Sigmoid colon (tissue), 7 donors: ENCODE measurements around the gene ADCY7. TPM values are rescaled to one million over a fixed set of nuclear protein-coding genes. Genes with fewer than 3 reads are reported as not detected.

ENCODE experiments used
- DNase-seq: peaks from one replicate; pipeline ENCODE4 v3.0.0-alpha.2; 2019
- H3K27ac ChIP-seq, 4 donors: fragments of 200-600 bp; sonication (generic); one replicate each; pipeline ENCODE4 v1.5.1; 2016 to 2019; ENCODE audit warnings: mild to moderate bottlenecking in 1 of 4
- H3K27me3 ChIP-seq, 3 donors: fragments of 200-600 bp; sonication (generic); one replicate each; pipeline ENCODE4 v1.5.1; 2019; ENCODE audit warnings: mild to moderate bottlenecking in 1 of 3
- H3K36me3 ChIP-seq, 4 donors: fragments of 200-600 bp; sonication (generic); one replicate each; pipeline ENCODE4 v1.5.1; 2016 to 2019
- H3K4me1 ChIP-seq, 4 donors: fragments of 200-600 bp; sonication (generic); one replicate each; pipeline ENCODE4 v1.5.1; 2017 to 2019
- H3K4me3 ChIP-seq, 4 donors: fragments of 200-600 bp; sonication (generic); one replicate each; pipeline ENCODE4 v1.5.1; 2017 to 2019; ENCODE audit warnings: mild to moderate bottlenecking in 2 of 4, moderate library complexity in 1 of 4
- H3K9me3 ChIP-seq, 4 donors: fragments of 200-600 bp in 3 of 4; sonication (generic) in 3 of 4; one replicate each; pipeline versions ENCODE4 v1.5.1 to v1.6.1; 2013 to 2019
- EP300 ChIP-seq, 4 donors: sonication (generic); formaldehyde crosslinking; IDR thresholded peaks; one replicate each; pipeline ENCODE4 v1.6.1; 2017; ENCODE audit warnings: antibody characterized with exemption in 4 of 4
- POLR2A ChIP-seq, 2 donors: fragments of 450-650 bp; IDR thresholded peaks; one replicate each; pipeline ENCODE4 v1.6.1; 2016; ENCODE audit warnings: antibody characterized with exemption in 2 of 2, mild to moderate bottlenecking in 2 of 2, moderate library complexity in 2 of 2
- POLR2AphosphoS5 ChIP-seq, 4 donors: sonication (generic); formaldehyde crosslinking; IDR thresholded peaks; one replicate each; pipeline ENCODE4 v1.6.1; 2017; ENCODE audit warnings: antibody characterized with exemption in 4 of 4
- WGBS, 2 donors: extraction: QIAGEN DNeasy Blood & Tissue Kit; methylation state at CpG; one replicate each; pipeline ENCODE4 v1.1.7; 2013; 5-methylcytosine and 5-hydroxymethylcytosine counted together
- intact Hi-C: fragments of 100-400 bp; cut with DNase I; formaldehyde crosslinking; loops from one replicate; pipeline ENCODE4 v1.15.1; 2023
- polyA plus RNA-seq, 3 donors: library from polyadenylated mRNA; stranded (reverse); fragments of 200-250 nt; gene quantifications; one replicate each; pipeline ENCODE4 v1.2.3, GENCODE V29; 2013
- total RNA-seq, 4 donors: library from RNA; depleted of rRNA; stranded (reverse); fragments of >200 nt; gene quantifications; one replicate each; pipeline ENCODE4 v1.1.0, GENCODE V29; 2016
- TF ChIP-seq, protein P1 (sequence below), 4 experiments: fragments of 450-650 bp in 3 of 4; fragments of 200-600 bp in 1 of 4; IDR thresholded peaks; one replicate each; pipeline ENCODE4 v1.5.1; 2016 to 2019; ENCODE audit warnings: antibody characterized with exemption in 4 of 4, mild to moderate bottlenecking in 3 of 4, moderate library complexity in 2 of 4
- donor health status: healthy with polysubstance abuse.
- donor health status: Bipolar disorder and iron deficiency.
- donor health status: healthy.

Gene ADCY7
- total and polyA plus RNA-seq, 7 donors = 1.2 to 24.0 (median 10.2) TPM

DNA sequence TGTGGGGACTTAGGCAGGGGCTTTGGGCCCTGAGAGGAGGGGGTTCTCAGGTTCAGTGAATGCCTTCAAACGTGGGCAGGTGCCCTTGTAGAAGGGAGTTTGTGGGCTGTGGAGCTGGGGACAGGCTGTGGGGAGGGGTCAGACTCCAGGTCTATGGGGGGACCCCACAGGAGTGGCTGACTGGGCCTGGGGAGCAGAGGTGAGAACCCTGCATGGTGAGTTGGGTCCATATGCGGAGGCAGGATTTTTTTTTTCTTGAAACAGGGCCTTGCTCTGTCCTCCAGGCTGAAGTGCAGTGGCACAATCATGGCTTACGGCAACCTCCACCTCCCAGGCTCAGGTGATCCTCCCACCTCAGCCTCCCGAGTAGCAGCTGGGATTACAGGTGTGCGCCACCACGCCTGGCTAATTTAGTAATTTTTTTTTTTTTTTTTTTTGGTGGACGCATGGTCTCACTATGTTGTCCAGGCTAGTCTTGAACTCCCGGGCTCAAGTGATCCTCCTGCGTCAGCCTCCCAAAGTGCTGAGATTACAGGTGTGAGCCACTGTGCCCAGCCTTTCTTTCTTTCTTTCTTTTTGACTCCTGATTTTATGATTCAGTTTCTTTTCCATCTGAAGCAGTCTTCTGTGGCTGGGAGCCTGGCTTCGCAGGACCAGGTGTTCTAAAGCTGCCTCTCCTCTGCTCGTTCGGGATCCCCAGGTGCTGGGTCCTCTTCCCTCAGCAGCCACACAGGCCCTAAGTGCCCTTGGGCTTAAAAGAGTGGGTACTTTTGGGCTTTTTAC, 19.0 kb upstream of the ADCY7 start:
- Histone ChIP-seq H3K27ac (no peak overlapping the region), H3K27me3 (no peaks in the 10 kb centered on the region), H3K4me1 (peaks cover 0 to 19% (median 17%) of the 10 kb centered on the region in 4 donors), H3K36me3 (no peaks in the 10 kb centered on the region), H3K9me3 (no peaks in the 10 kb centered on the region), H3K4me3 (no peak overlapping the region)
- TF ChIP-seq, protein P1, sequence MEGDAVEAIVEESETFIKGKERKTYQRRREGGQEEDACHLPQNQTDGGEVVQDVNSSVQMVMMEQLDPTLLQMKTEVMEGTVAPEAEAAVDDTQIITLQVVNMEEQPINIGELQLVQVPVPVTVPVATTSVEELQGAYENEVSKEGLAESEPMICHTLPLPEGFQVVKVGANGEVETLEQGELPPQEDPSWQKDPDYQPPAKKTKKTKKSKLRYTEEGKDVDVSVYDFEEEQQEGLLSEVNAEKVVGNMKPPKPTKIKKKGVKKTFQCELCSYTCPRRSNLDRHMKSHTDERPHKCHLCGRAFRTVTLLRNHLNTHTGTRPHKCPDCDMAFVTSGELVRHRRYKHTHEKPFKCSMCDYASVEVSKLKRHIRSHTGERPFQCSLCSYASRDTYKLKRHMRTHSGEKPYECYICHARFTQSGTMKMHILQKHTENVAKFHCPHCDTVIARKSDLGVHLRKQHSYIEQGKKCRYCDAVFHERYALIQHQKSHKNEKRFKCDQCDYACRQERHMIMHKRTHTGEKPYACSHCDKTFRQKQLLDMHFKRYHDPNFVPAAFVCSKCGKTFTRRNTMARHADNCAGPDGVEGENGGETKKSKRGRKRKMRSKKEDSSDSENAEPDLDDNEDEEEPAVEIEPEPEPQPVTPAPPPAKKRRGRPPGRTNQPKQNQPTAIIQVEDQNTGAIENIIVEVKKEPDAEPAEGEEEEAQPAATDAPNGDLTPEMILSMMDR (IDR thresholded peaks at IDR 0.05) = no peak
- TF ChIP-seq POLR2A (IDR thresholded peaks at IDR 0.05) (no peak), POLR2AphosphoS5 (IDR thresholded peaks at IDR 0.05) (no peak), EP300 (IDR thresholded peaks at IDR 0.05) (no peak)
- intact Hi-C loops = loop anchor here (5.0 to 10.0 kb wide), 3 partner anchors 67 to 417 kb away; partner anchors contain the start of gene BRD7
- DNase-seq = peak; percentile 61
- WGBS, 2 donors = 91 to 94% methylated on average over 12 of the region's 12 CpGs

DNA sequence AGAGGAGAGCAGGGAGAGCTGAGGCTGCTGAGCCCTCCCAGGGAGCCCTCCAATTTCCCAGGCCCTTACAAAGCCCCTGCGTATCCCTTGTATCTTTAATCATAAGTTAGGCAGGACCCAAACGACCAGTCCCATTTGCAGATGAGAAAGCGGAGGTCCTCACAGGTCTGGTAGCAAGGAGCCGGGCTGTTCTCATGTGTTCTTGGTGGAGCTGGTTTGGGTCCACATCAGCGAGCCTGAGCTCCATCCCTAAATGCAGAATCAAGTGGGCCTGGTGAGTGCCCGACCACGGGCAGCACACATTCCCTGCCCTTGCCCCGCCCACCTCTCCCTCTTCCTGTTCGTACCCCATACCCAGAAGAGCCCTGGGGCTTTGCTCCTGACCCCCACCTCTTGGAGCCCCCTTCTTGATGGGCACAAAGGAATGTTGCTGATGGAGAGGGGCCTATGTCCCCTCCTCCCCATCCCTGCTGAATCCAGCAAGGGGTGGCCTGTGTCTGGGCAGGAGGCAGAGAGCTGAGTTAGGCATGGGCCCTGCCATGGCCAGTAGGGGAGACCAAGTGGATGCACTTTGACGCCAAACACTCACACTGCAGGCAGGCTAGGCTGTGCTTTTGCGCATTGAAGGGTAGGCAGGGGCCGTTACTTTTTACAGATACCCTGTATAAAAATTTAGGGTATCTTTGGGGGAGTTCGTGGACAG, 18.3 kb upstream of the ADCY7 start:
- Histone ChIP-seq H3K27me3 (no peaks in the 10 kb centered on the region), H3K36me3 (no peaks in the 10 kb centered on the region), H3K27ac (no peak overlapping the region), H3K4me1 (peaks cover 0 to 19% (median 17%) of the 10 kb centered on the region in 4 donors), H3K4me3 (no peak overlapping the region), H3K9me3 (no peaks in the 10 kb centered on the region)
- DNase-seq = peak; percentile 59
- 73 to 86% methylated on average over 13 of the region's 13 CpGs for WGBS, 2 donors
- intact Hi-C loops = loop anchor here (5.0 to 10.0 kb wide), 3 partner anchors 67 to 417 kb away; partner anchors contain the start of gene BRD7
- TF ChIP-seq EP300 (IDR thresholded peaks at IDR 0.05) (no peak), POLR2A (IDR thresholded peaks at IDR 0.05) (no peak), POLR2AphosphoS5 (IDR thresholded peaks at IDR 0.05) (no peak)

GRCh38 chr16:50248845-50249244, 17.5 kb upstream of the ADCY7 start:
- Histone ChIP-seq H3K4me3 (no peak overlapping the region), H3K27me3 (no peaks in the 10 kb centered on the region), H3K36me3 (no peaks in the 10 kb centered on the region), H3K9me3 (no peaks in the 10 kb centered on the region), H3K27ac (no peak overlapping the region), H3K4me1 (peaks cover 0 to 19% (median 17%) of the 10 kb centered on the region in 4 donors)
- 96 to 98% methylated on average over 8 of the region's 8 CpGs for WGBS, 2 donors
- TF ChIP-seq POLR2AphosphoS5 (IDR thresholded peaks at IDR 0.05) (no peak), POLR2A (IDR thresholded peaks at IDR 0.05) (no peak), EP300 (IDR thresholded peaks at IDR 0.05) (no peak)
- TF ChIP-seq, protein P1 (IDR thresholded peaks at IDR 0.05) = no peak
- intact Hi-C loops = loop anchor here (5.0 to 10.0 kb wide), 3 partner anchors 66 to 416 kb away; partner anchors contain the start of gene BRD7
- DNase-seq = no peak

DNA sequence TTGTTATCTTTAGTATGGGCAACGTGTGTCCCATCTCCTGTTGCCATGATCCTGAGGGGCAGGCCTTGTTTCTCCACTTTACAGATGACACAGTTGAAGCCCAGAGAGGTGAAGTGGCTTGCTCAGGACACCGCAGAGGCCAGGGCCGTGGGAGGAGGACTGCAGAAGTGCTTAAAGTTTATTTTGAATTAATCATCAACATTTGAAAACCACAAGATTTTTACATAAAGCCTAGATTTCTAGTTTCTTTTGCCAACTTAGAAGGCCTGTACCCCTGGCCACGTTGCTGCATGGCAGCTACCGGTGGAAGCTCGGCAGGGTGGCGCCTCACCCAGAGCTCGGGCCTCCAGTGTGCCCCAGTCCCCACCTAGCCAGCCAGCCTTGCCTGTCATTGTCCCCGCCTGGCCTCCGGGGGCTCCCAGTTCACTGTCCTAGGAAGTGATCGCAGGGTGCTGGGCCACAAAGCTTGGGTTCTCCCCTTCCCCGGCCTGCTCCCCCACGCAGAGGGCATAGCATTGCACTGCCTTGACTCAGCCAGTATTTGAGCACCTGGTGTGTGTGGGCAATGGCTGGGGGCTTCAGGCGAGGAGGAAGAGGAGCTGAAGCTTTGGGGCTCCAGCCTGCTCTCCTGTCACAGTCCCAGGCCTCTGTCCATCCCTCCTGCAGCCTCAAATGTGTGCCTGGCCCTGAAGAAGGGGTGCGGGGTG, 14.8 kb upstream of the ADCY7 start:
- H3K27me3 ChIP-seq = no peaks in the 10 kb centered on the region
- no peaks in the 10 kb centered on the region for H3K36me3 ChIP-seq
- no peaks in the 10 kb centered on the region for H3K9me3 ChIP-seq
- H3K27ac ChIP-seq = no peak overlapping the region
- no peak overlapping the region for H3K4me3 ChIP-seq
- DNase-seq = no peak
- H3K4me1 ChIP-seq = peaks cover 0 to 6% (median 5%) of the 10 kb centered on the region in 4 donors
- WGBS, 2 donors = 87 to 88% methylated on average over 15 of the region's 15 CpGs
- TF ChIP-seq POLR2AphosphoS5 (IDR thresholded peaks at IDR 0.05) = no peak
- no peak for TF ChIP-seq POLR2A (IDR thresholded peaks at IDR 0.05)
- TF ChIP-seq EP300 (IDR thresholded peaks at IDR 0.05) = no peak
- TF ChIP-seq, protein P1 (IDR thresholded peaks at IDR 0.05) = no peak
- intact Hi-C loops = no loop called here
